K562 (cell line): ENCODE results near the gene PRDM15. TPM values are rescaled to one million over a fixed set of nuclear protein-coding genes. Genes with fewer than 3 reads are reported as not detected.
A peak's percentile ranks its signal among the peaks of the same experiment; 100 is the strongest.

Experiments used
- ATAC-seq: fragments of 200-7000 bp; cut with Tn5 transposase; 3 replicates; pipeline ENCODE4 v1.9.1; 2020; ENCODE audit warnings: moderate library complexity
- BruUV-seq: library from RNA; stranded (reverse); fragments of 400-500 nt; replicated peaks from 2 replicates; lab custom pipeline; 2021; lab: Mats Ljungman, UMichigan
- CTCF ChIA-PET: fragments of 300-600 bp; formaldehyde crosslinking; extraction: SDS; loops from one replicate; lab custom pipeline; 2021; ENCODE audit warnings: low intra/inter-chr PET ratio; lab: Yijun Ruan, JAX
- POLR2A ChIA-PET: fragments of 300-600, 350-650 bp; sonication (Branson Sonifier 250); formaldehyde crosslinking; extraction: SDS; loops from one replicate; lab custom pipeline; 2021; ENCODE audit warnings: antibody characterized with exemption, inconsistent platforms; lab: Yijun Ruan, JAX
- DNase-seq, 4 experiments: peaks; one replicate each; pipeline versions ENCODE4 v3.0.0 to v3.0.0-alpha.2; 2011 to 2018; ENCODE audit warnings: low spot score in 3 of 4, mixed read lengths in 3 of 4; ENCODE audit errors: extremely low read depth in 1 of 4
- FAIRE-seq: peaks from 2 replicates; lab custom pipeline; 2011; peaks lifted over from hg19 to GRCh38; lab: Jason Lieb, UNC
- H2AFZ ChIP-seq: 2 replicates; pipeline ENCODE4 v1.6.0; 2011; ENCODE audit warnings: low read depth, low read length, control low read depth, inconsistent platforms
- H3K27ac ChIP-seq: fragments of 200-600 bp; 3 replicates; pipeline ENCODE4 v1.8.0; 2011; ENCODE audit warnings: low read depth, mild to moderate bottlenecking, control low read depth, inconsistent platforms, low read length, moderate library complexity, mixed read lengths; ENCODE audit errors: extremely low read depth
- H3K27me3 ChIP-seq, 2 experiments: fragments of 300-600 bp in 1 of 2; 2 replicates in 1 of 2; 3 replicates in 1 of 2; pipeline versions ENCODE4 v1.6.0 to v1.8.0; 2011; ENCODE audit warnings: inconsistent platforms in 2 of 2, low read length in 2 of 2, mild to moderate bottlenecking in 1 of 2, mixed read lengths in 1 of 2, moderate library complexity in 1 of 2; ENCODE audit not compliant: control insufficient read depth in 2 of 2, insufficient read depth in 2 of 2
- H3K36me3 ChIP-seq: fragments of 300-600 bp; 3 replicates; pipeline ENCODE4 v1.8.0; 2011; ENCODE audit warnings: mild to moderate bottlenecking, low read length, inconsistent platforms; ENCODE audit not compliant: control insufficient read depth, insufficient read depth
- H3K4me1 ChIP-seq, 2 experiments: fragments of 200-600 bp in 1 of 2; replicated peaks in 1 of 2; 2 replicates in 1 of 2; 3 replicates in 1 of 2; pipeline versions ENCODE4 v1.5.1 to v1.8.0; 2011; ENCODE audit warnings: inconsistent platforms in 2 of 2, low read length in 2 of 2, mild to moderate bottlenecking in 1 of 2, mixed read lengths in 1 of 2, moderate library complexity in 1 of 2; ENCODE audit not compliant: control insufficient read depth in 2 of 2, insufficient read depth in 2 of 2
- H3K4me2 ChIP-seq: 2 replicates; pipeline ENCODE4 v1.6.1; 2011; ENCODE audit warnings: low read length, control low read depth, inconsistent platforms, mixed read lengths; ENCODE audit not compliant: insufficient read depth
- H3K4me3 ChIP-seq: fragments of 200-600 bp; sonication (generic), shearing (Covaris generic); 2 replicates; pipeline ENCODE4 v1.5.1; 2016; ENCODE audit warnings: control low read depth, inconsistent platforms
- H3K79me2 ChIP-seq: fragments of 200-600 bp; 3 replicates; pipeline ENCODE4 v1.8.0; 2011; ENCODE audit warnings: low read length, inconsistent platforms; ENCODE audit not compliant: control insufficient read depth, insufficient read depth
- H3K9ac ChIP-seq, 2 experiments: 2 replicates each; pipeline versions ENCODE4 v1.6.0 to v1.6.1; 2011; ENCODE audit warnings: low read depth in 2 of 2, low read length in 2 of 2, control low read depth in 1 of 2, inconsistent platforms in 1 of 2, mild to moderate bottlenecking in 1 of 2, mixed read lengths in 1 of 2; ENCODE audit not compliant: insufficient read depth in 1 of 2
- H3K9me1 ChIP-seq: one replicate; pipeline ENCODE4 v1.6.0; 2011; ENCODE audit warnings: inconsistent platforms, mild to moderate bottlenecking, low read length, moderate library complexity; ENCODE audit not compliant: control insufficient read depth, insufficient read depth
- H3K9me3 ChIP-seq: replicated peaks from 2 replicates; pipeline ENCODE4 v1.5.1; 2011; ENCODE audit warnings: low read depth, low read length, inconsistent platforms; ENCODE audit not compliant: control insufficient read depth, insufficient read depth
- H4K20me1 ChIP-seq: replicated peaks from 2 replicates; pipeline ENCODE4 v1.6.1; 2011; ENCODE audit warnings: low read length, inconsistent platforms, mixed read lengths; ENCODE audit not compliant: control insufficient read depth, insufficient read depth
- E2F5 ChIP-seq: sonication (generic); formaldehyde crosslinking; IDR thresholded peaks from 2 replicates; pipeline ENCODE4 v1.8.0; 2022; ENCODE audit warnings: mild to moderate bottlenecking, missing genetic modification reagents
- GABPA ChIP-seq: fragments of 200-800 bp; sonication (Bioruptor generic); conservative IDR thresholded peaks from 2 replicates; pipeline ENCODE4 v1.6.1; 2016; ENCODE audit warnings: low read depth, missing genetic modification characterization, missing compliant biosample characterization
- HMBOX1 ChIP-seq: sonication (generic); IDR thresholded peaks from 2 replicates; pipeline ENCODE4 v1.6.1; 2016
- HNRNPUL1 ChIP-seq: fragments of 200-400 bp; formaldehyde crosslinking; IDR thresholded peaks from 2 replicates; pipeline ENCODE4 v1.6.1; 2017; ENCODE audit warnings: low read length
- NR0B1 ChIP-seq: fragments of 450-650 bp; IDR thresholded peaks from one replicate; pipeline ENCODE4 v1.6.1; 2018; ENCODE audit warnings: mild to moderate bottlenecking, moderate library complexity; ENCODE audit not compliant: partially characterized antibody
- POLR2AphosphoS5 ChIP-seq: IDR thresholded peaks from 2 replicates; pipeline ENCODE4 v1.6.1; 2011; ENCODE audit warnings: mild to moderate bottlenecking, low read depth, low read length, moderate library complexity; ENCODE audit not compliant: control insufficient read depth, insufficient read depth
- PYGO2 ChIP-seq: fragments of 450-650 bp; IDR thresholded peaks from 2 replicates; pipeline ENCODE4 v1.6.1; 2016; ENCODE audit warnings: mild to moderate bottlenecking, missing genetic modification characterization, moderate library complexity, missing compliant biosample characterization
- SMARCA4 ChIP-seq: fragments of 450-650 bp; IDR thresholded peaks from 2 replicates; pipeline ENCODE4 v1.6.1; 2016
- TCF15 ChIP-seq: fragments of 250-450 bp; sonication (Bioruptor Pico); IDR thresholded peaks from 2 replicates; pipeline ENCODE4 v1.8.0; 2022; ENCODE audit warnings: moderate library complexity, mild to moderate bottlenecking, inconsistent platforms
- TSHZ1 ChIP-seq: fragments of 250-450 bp; sonication (Bioruptor Pico); IDR thresholded peaks from 2 replicates; pipeline ENCODE4 v1.4.0; 2020; ENCODE audit warnings: mild to moderate bottlenecking, moderate library complexity
- ZNF212 ChIP-seq: fragments of 450-650 bp; formaldehyde crosslinking; IDR thresholded peaks from 2 replicates; pipeline ENCODE4 v1.4.0; 2020; ENCODE audit warnings: mild to moderate bottlenecking
- ZNF24 ChIP-seq: fragments of 450-650 bp; IDR thresholded peaks from 2 replicates; pipeline ENCODE4 v1.6.1; 2016
- ZNF696 ChIP-seq: fragments of 250-450 bp; sonication (Bioruptor Pico); conservative IDR thresholded peaks from 2 replicates; pipeline ENCODE4 v1.4.0; 2020; ENCODE audit warnings: mild to moderate bottlenecking, moderate library complexity
- WGBS: fragments of 100-300 bp; shearing (Covaris generic); methylation state at CpG from one replicate; pipeline ENCODE4 v1.1.6; 2016; ENCODE audit warnings: low coverage, mixed read lengths; ENCODE audit not compliant: insufficient coverage; ENCODE audit errors: missing lambda C conversion rate; 5-methylcytosine and 5-hydroxymethylcytosine counted together
- in situ Hi-C: fragments of 300-500 bp; cut with MboI; formaldehyde crosslinking; loops from 4 replicates; pipeline ENCODE4 v1.15.0; 2018; ENCODE audit warnings: inconsistent platforms, mixed read lengths
- intact Hi-C: fragments of 100-400 bp; cut with micrococcal nuclease; formaldehyde crosslinking; loops from 2 replicates; pipeline ENCODE4 v1.14.2; 2022
- polyA plus RNA-seq, 8 experiments: library from polyadenylated mRNA; depleted of rRNA in 4 of 8; stranded (reverse) in 5 of 8; unstranded in 3 of 8; fragments of >200 nt; fragmentation: Nextera tagmentation in 2 of 8; fragmentation: Illumina TruSeq in 1 of 8; extraction: Ambion mirVana in 2 of 8; extraction: Trizol in 1 of 8; gene quantifications; 2 replicates each; pipeline versions ENCODE4 v1.2.1 to v1.2.3, GENCODE V29; 2011 to 2014; ENCODE audit warnings: inconsistent platforms in 1 of 8, missing spikeins in 1 of 8
- total RNA-seq, 7 experiments: library from RNA; depleted of rRNA in 6 of 7; stranded (reverse); fragments of >200 nt in 6 of 7; fragmentation: Illumina TruSeq in 2 of 7; extraction: Trizol in 2 of 7; gene quantifications; 2 replicates each; pipeline versions ENCODE4 v1.2.1 to v1.2.3, GENCODE V29; 2011 to 2021; ENCODE audit warnings: low replicate concordance in 1 of 7

PRDM15 gene
- total and polyA plus RNA-seq, 9 of the 15 experiments (the other 6 are each of a cell fraction or from before 2014, with no cell fraction given): 0.93 to 9.2 (median 6.2) TPM

GRCh38 chr21:41871293-41872030 lies 7.7 kb downstream of the PRDM15 start:
- Histone ChIP-seq H3K4me2 (no peak overlapping the region), H3K9ac (peak overlapping the region in 1 of 2 experiments; percentile 70; a peak in 1 of 4 replicates), H4K20me1 (no peaks in the 10 kb centered on the region), H3K79me2 (peaks cover 15% of the 10 kb centered on the region), H2AFZ (no peak overlapping the region), H3K9me3 (no peaks in the 10 kb centered on the region), H3K36me3 (peaks cover 12% of the 10 kb centered on the region; the same call in 2 of the 3 replicates), H3K4me3 (no peak overlapping the region), H3K9me1 (peaks cover 3% of the 10 kb centered on the region), H3K27me3 (no peaks in the 10 kb centered on the region), H3K4me1 (peaks cover 8 to 12% of the 10 kb centered on the region in 2 experiments; a peak in 3 of 5 replicates), H3K27ac (no peak overlapping the region)
- DNase-seq (no peak), FAIRE-seq (no peak), ATAC-seq (no peak; the same call in 2 of the 3 replicates)
- 87% methylated on average over 15 of the region's 15 CpGs for WGBS
- no TSS peak for BruUV-seq
- intact Hi-C loops: loop anchor here (10.0 kb wide), 1 partner anchor 143 kb away; the partner anchor contains the start of gene ZBTB21
- CTCF ChIA-PET: no interaction called here
- in situ Hi-C loops: no loop called here
- POLR2A ChIA-PET: interaction anchor here (0.5 to 0.6 kb wide), 2 partner anchors 10 to 86 kb away, joined by 3 read pairs; no protein-coding TSS in a partner anchor
- TF ChIP-seq TSHZ1 (no peak), ZNF24 (no peak), HMBOX1 (no peak), GABPA (tag) (no peak), ZNF696 (CRISPR knock-in tag) (no peak), HNRNPUL1 (no peak), E2F5 (CRISPR knock-in tag) (no peak), TCF15 (CRISPR knock-in tag) (no peak), NR0B1 (no peak), SMARCA4 (no peak), ZNF212 (CRISPR knock-in tag) (no peak), PYGO2 (tag) (no peak), POLR2AphosphoS5 (no peak)
